GM23338 (cell line): ENCODE measurements around the gene CHST10. TPM values are rescaled to one million over a fixed set of nuclear protein-coding genes. Genes with fewer than 3 reads are reported as not detected.

ENCODE experiments used
- ATAC-seq: fragments of 200-7000 bp; cut with Tn5 transposase; 3 replicates; pipeline ENCODE4 v1.9.1; 2020
- DNase-seq: peaks from one replicate; pipeline ENCODE4 v3.0.0-alpha.2; 2015; ENCODE audit warnings: low spot score
- H2AFZ ChIP-seq: fragments of 200-600 bp; sonication (generic); 2 replicates; pipeline ENCODE4 v1.8.0; 2016; ENCODE audit warnings: antibody characterized with exemption, mild to moderate bottlenecking, moderate library complexity
- H3F3A ChIP-seq: fragments of 200-600 bp; sonication (generic); replicated peaks from 2 replicates; pipeline ENCODE4 v1.8.0; 2017; ENCODE audit warnings: antibody characterized with exemption, mixed run types, low read depth
- H3K27ac ChIP-seq: fragments of 200-600 bp; sonication (generic); 2 replicates; pipeline ENCODE4 v1.6.1; 2016; ENCODE audit warnings: low read depth
- H3K27me3 ChIP-seq: fragments of 200-600 bp; sonication (generic); 2 replicates; pipeline ENCODE4 v1.8.0; 2016; ENCODE audit warnings: mild to moderate bottlenecking, mixed run types, moderate library complexity; ENCODE audit not compliant: insufficient read depth
- H3K36me3 ChIP-seq: fragments of 200-600 bp; sonication (generic); 2 replicates; pipeline ENCODE4 v1.8.0; 2016; ENCODE audit warnings: mild to moderate bottlenecking; ENCODE audit not compliant: insufficient read depth
- H3K4me1 ChIP-seq: fragments of 200-600 bp; sonication (generic); 2 replicates; pipeline ENCODE4 v1.8.0; 2016; ENCODE audit warnings: mild to moderate bottlenecking, moderate library complexity; ENCODE audit not compliant: insufficient read depth
- H3K4me2 ChIP-seq: fragments of 200-600 bp; sonication (generic); 2 replicates; pipeline ENCODE4 v1.7.1; 2017; ENCODE audit warnings: mixed run types
- H3K4me3 ChIP-seq: fragments of 200-600 bp; sonication (generic); 2 replicates; pipeline ENCODE4 v1.6.1; 2016; ENCODE audit warnings: mixed run types
- H3K79me2 ChIP-seq: fragments of 200-600 bp; sonication (generic); replicated peaks from 2 replicates; pipeline ENCODE4 v1.8.0; 2017; ENCODE audit warnings: mild to moderate bottlenecking; ENCODE audit not compliant: insufficient read depth
- H3K9me2 ChIP-seq: fragments of 200-600 bp; sonication (generic); 2 replicates; pipeline ENCODE4 v1.8.0; 2017; ENCODE audit not compliant: insufficient read depth
- H4K20me1 ChIP-seq: fragments of 200-600 bp; sonication (generic); replicated peaks from 2 replicates; pipeline ENCODE4 v1.8.0; 2017; ENCODE audit warnings: mild to moderate bottlenecking; ENCODE audit not compliant: insufficient read depth
- H3K27ac Mint-ChIP-seq: 2 replicates; pipeline ENCODE4 v1.8.0; 2020; ENCODE audit warnings: inconsistent platforms, mild to moderate bottlenecking, moderate library complexity, mixed read lengths
- H3K27me3 Mint-ChIP-seq: 3 replicates; pipeline ENCODE4 v1.8.0; 2022; ENCODE audit warnings: low read depth, mild to moderate bottlenecking, moderate library complexity, mixed read lengths, inconsistent platforms; ENCODE audit not compliant: insufficient read depth, poor library complexity
- H3K36me3 Mint-ChIP-seq: 3 replicates; pipeline ENCODE4 v1.8.0; 2021; ENCODE audit warnings: low read depth, mild to moderate bottlenecking, inconsistent platforms, moderate library complexity, mixed read lengths
- H3K4me1 Mint-ChIP-seq: 3 replicates; pipeline ENCODE4 v1.8.0; 2020; ENCODE audit warnings: mild to moderate bottlenecking, inconsistent platforms, mixed read lengths
- H3K4me3 Mint-ChIP-seq: 3 replicates; pipeline ENCODE4 v1.8.0; 2021; ENCODE audit warnings: moderate library complexity, mild to moderate bottlenecking, inconsistent platforms, mixed read lengths
- H3K9me3 Mint-ChIP-seq: 3 replicates; pipeline ENCODE4 v1.8.0; 2020; ENCODE audit warnings: moderate library complexity, mild to moderate bottlenecking, inconsistent platforms, mixed read lengths
- CREB1 ChIP-seq: fragments of 250-450 bp; sonication (Bioruptor Pico); IDR thresholded peaks from 2 replicates; pipeline ENCODE4 v1.5.0; 2020; ENCODE audit warnings: low read depth, mild to moderate bottlenecking, moderate library complexity
- CTCF ChIP-seq, 2 experiments: fragments of 200-600 bp in 1 of 2; sonication (generic) in 1 of 2; conservative IDR thresholded peaks; 2 replicates each; pipeline versions ENCODE4 v1.5.1 to v1.6.1; 2016 to 2017; ENCODE audit warnings: antibody characterized with exemption in 2 of 2, low read depth in 2 of 2, mild to moderate bottlenecking in 2 of 2, moderate library complexity in 1 of 2
- EZH2 ChIP-seq: fragments of 200-600 bp; sonication (generic); IDR thresholded peaks from one replicate; pipeline ENCODE4 v1.8.0; 2017; ENCODE audit warnings: antibody characterized with exemption, mild to moderate bottlenecking, low read depth; ENCODE audit not compliant: unreplicated experiment
- POLR2AphosphoS5 ChIP-seq: IDR thresholded peaks from 2 replicates; pipeline ENCODE4 v1.6.1; 2016; ENCODE audit warnings: antibody characterized with exemption, low read depth
- STAT1 ChIP-seq: IDR thresholded peaks from one replicate; pipeline ENCODE4 v1.6.1; 2016; ENCODE audit warnings: antibody characterized with exemption; ENCODE audit not compliant: unreplicated experiment
- ZNF331 ChIP-seq: fragments of 250-450 bp; sonication (Bioruptor Pico); IDR thresholded peaks from 2 replicates; pipeline ENCODE4 v1.5.0; 2020; ENCODE audit warnings: low read depth, mild to moderate bottlenecking, moderate library complexity
- polyA plus RNA-seq: library from polyadenylated mRNA; unstranded; fragments of >200 nt; fragmentation: Nextera tagmentation; extraction: Ambion mirVana; gene quantifications from 2 replicates; pipeline ENCODE4 v1.2.1, GENCODE V29; 2016
- total RNA-seq: library from RNA; depleted of rRNA; stranded (reverse); fragments of >200 nt; shearing (Covaris generic); gene quantifications from 2 replicates; pipeline ENCODE4 v1.2.3, GENCODE V29; 2014
- TF ChIP-seq, protein P1 (sequence below): fragments of 250-450 bp; sonication (Bioruptor Pico); IDR thresholded peaks from 2 replicates; pipeline ENCODE4 v1.5.0; 2020; ENCODE audit warnings: mild to moderate bottlenecking, moderate library complexity

CHST10 gene
- total and polyA plus RNA-seq, 2 experiments from 2014 or later = 7.7 to 24.5 TPM

GRCh38 chr2:100407073-100407472 is 10.4 kb downstream of the CHST10 start:
- peaks cover 3% of the 10 kb centered on the region for H3K27me3 Mint-ChIP-seq
- no peak overlapping the region for H3K4me3 Mint-ChIP-seq
- Histone ChIP-seq H3K4me3 (no peak overlapping the region), H3F3A (0 out of 2 replicates have a peak, but pooled peaks cover 3% of the 10 kb centered on the region), H3K79me2 (peaks cover 35% of the 10 kb centered on the region), H4K20me1 (no peaks in the 10 kb centered on the region; the same call in none of the 2 replicates), H3K4me2 (no peak overlapping the region), H3K27me3 (no peaks in the 10 kb centered on the region), H2AFZ (no peak overlapping the region), H3K36me3 (0 out of 2 replicates have a peak, but pooled peaks cover 12% of the 10 kb centered on the region), H3K27ac (no peak overlapping the region), H3K9me2 (no peaks in the 10 kb centered on the region), H3K4me1 (peaks cover 25% of the 10 kb centered on the region)
- no peak for ATAC-seq
- DNase-seq = no peak
- H3K9me3 Mint-ChIP-seq = no peaks in the 10 kb centered on the region; the same call in 2 of the 3 replicates
- peaks cover 50% of the 10 kb centered on the region for H3K4me1 Mint-ChIP-seq
- H3K27ac Mint-ChIP-seq = no peak overlapping the region
- H3K36me3 Mint-ChIP-seq = peaks cover 65% of the 10 kb centered on the region
- TF ChIP-seq, protein P1, sequence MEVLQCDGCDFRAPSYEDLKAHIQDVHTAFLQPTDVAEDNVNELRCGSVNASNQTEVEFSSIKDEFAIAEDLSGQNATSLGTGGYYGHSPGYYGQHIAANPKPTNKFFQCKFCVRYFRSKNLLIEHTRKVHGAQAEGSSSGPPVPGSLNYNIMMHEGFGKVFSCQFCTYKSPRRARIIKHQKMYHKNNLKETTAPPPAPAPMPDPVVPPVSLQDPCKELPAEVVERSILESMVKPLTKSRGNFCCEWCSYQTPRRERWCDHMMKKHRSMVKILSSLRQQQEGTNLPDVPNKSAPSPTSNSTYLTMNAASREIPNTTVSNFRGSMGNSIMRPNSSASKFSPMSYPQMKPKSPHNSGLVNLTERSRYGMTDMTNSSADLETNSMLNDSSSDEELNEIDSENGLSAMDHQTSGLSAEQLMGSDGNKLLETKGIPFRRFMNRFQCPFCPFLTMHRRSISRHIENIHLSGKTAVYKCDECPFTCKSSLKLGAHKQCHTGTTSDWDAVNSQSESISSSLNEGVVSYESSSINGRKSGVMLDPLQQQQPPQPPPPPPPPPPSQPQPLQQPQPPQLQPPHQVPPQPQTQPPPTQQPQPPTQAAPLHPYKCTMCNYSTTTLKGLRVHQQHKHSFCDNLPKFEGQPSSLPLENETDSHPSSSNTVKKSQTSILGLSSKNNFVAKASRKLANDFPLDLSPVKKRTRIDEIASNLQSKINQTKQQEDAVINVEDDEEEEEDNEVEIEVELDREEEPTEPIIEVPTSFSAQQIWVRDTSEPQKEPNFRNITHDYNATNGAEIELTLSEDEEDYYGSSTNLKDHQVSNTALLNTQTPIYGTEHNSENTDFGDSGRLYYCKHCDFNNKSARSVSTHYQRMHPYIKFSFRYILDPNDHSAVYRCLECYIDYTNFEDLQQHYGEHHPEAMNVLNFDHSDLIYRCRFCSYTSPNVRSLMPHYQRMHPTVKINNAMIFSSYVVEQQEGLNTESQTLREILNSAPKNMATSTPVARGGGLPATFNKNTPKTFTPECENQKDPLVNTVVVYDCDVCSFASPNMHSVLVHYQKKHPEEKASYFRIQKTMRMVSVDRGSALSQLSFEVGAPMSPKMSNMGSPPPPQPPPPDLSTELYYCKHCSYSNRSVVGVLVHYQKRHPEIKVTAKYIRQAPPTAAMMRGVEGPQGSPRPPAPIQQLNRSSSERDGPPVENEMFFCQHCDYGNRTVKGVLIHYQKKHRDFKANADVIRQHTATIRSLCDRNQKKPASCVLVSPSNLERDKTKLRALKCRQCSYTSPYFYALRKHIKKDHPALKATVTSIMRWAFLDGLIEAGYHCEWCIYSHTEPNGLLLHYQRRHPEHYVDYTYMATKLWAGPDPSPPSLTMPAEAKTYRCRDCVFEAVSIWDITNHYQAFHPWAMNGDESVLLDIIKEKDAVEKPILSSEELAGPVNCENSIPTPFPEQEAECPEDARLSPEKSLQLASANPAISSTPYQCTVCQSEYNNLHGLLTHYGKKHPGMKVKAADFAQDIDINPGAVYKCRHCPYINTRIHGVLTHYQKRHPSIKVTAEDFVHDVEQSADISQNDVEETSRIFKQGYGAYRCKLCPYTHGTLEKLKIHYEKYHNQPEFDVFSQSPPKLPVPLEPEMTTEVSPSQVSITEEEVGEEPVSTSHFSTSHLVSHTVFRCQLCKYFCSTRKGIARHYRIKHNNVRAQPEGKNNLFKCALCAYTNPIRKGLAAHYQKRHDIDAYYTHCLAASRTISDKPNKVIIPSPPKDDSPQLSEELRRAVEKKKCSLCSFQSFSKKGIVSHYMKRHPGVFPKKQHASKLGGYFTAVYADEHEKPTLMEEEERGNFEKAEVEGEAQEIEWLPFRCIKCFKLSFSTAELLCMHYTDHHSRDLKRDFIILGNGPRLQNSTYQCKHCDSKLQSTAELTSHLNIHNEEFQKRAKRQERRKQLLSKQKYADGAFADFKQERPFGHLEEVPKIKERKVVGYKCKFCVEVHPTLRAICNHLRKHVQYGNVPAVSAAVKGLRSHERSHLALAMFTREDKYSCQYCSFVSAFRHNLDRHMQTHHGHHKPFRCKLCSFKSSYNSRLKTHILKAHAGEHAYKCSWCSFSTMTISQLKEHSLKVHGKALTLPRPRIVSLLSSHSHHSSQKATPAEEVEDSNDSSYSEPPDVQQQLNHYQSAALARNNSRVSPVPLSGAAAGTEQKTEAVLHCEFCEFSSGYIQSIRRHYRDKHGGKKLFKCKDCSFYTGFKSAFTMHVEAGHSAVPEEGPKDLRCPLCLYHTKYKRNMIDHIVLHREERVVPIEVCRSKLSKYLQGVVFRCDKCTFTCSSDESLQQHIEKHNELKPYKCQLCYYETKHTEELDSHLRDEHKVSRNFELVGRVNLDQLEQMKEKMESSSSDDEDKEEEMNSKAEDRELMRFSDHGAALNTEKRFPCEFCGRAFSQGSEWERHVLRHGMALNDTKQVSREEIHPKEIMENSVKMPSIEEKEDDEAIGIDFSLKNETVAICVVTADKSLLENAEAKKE (CRISPR knock-in tag) = no peak
- TF ChIP-seq STAT1 = no peak
- no peak for TF ChIP-seq ZNF331
- TF ChIP-seq CREB1 (CRISPR knock-in tag) = no peak
- no peak for TF ChIP-seq CTCF (conservative IDR thresholded peaks at IDR 0.05; ENCODE audit: low read depth in 2 of 2)
- no peak for TF ChIP-seq EZH2
- no peak for TF ChIP-seq POLR2AphosphoS5
